ENCODE results near the gene TTC9C. TPM values are rescaled to one million over a fixed set of nuclear protein-coding genes. Genes with fewer than 3 reads are reported as not detected.

Gene TTC9C
- total and polyA plus RNA-seq, 7 experiments from 2014 or later, result 12.0 to 53.0 (median 29.3) TPM

DNA sequence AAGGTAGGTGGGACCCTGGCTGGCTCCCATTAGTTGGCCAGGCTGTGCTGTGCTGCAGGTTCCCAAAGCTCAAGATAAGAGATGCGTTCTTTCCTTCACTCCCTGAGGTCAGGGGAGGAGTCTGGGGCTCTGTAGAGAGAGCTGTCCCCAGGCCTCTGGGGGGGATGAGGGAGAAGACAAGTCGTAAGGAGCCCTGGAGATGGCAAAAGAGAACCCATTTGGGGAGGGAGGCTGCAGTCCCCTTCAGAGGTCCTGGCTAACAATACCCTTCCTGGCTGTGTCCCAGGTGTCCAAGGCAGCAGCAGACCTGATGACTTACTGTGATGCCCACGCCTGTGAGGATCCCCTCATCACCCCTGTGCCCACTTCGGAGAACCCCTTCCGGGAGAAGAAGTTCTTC, 19.9 kb upstream of the TTC9C start:
- intact Hi-C loops (cut with micrococcal nuclease), result loop anchor here in 1 of 2 donors (5.0 kb wide), 1 partner anchor 964 kb away; the partner anchor contains the start of gene ATL3

DNA sequence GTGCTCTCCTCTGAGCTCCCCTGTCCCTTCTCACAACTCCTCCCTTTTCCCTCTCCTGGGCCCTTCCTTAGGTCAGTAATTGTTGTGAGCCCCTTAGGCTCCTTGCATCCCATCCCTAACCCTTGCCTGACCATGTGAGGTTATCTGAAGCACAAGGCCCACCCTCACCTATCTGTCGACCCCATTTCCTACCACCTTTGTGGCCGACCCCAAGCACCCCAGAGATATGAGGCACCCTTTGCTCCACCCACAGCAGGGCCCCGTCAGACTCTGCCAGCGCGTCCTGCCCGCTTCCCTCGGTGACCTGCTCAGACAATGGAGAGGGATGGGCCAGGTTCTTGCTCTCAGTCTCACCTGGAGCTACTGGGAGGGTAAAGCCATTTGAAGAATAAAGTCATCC, 19.5 kb upstream of the TTC9C start:
- Histone ChIP-seq H3K27me3 (ENCODE audit: control insufficient read depth in 2 of 2, insufficient read depth in 2 of 2, low read length in 2 of 2) (no peaks in the 10 kb centered on the region), H3K4me1 (ENCODE audit: control insufficient read depth in 2 of 2, insufficient read depth in 2 of 2, low read length in 2 of 2) (peaks cover 41 to 57% of the 10 kb centered on the region in 2 donors), H3K4me3 (ENCODE audit: low read length) (peak overlapping the region; percentile 77), H3K27ac (ENCODE audit: low read depth, low read length) (peak overlapping the region; percentile 84), H3K9me3 (ENCODE audit: control insufficient read depth in 2 of 3, low read length in 3 of 3) (no peaks in the 10 kb centered on the region), H3K36me3 (ENCODE audit: control insufficient read depth in 2 of 3, insufficient read depth in 3 of 3, low read length in 3 of 3) (peaks cover 0 to 14% (median 0%) of the 10 kb centered on the region in 3 experiments)
- CTCF ChIA-PET, result interaction anchor here (1.3 to 1.4 kb wide), 3 partner anchors 19 to 117 kb away, joined by 3 to 6 read pairs (median 4); partner anchors contain the start of genes C11orf98, HNRNPUL2 and TUT1
- H3K4me1 Mint-ChIP-seq, result peaks cover 17 to 66% (median 62%) of the 10 kb centered on the region in 7 donors
- intact Hi-C loops (cut with micrococcal nuclease), result loop anchor here (1.0 to 5.0 kb wide), 24 partner anchors 19 to 964 kb away; partner anchors contain the start of genes GANAB (in 2 of the 2), HNRNPUL2 (in 2 of the 2), INTS5 (in 2 of the 2) and TAF6L (in 2 of the 2)
- ATAC-seq (peak; percentile 9), DNase-seq (peak in 3 of 9 donors; percentile 25 to 58 (median 45))
- no peaks in the 10 kb centered on the region for H3K27me3 Mint-ChIP-seq
- peaks cover 0 to 4% (median 0%) of the 10 kb centered on the region in 11 donors for H3K9me3 Mint-ChIP-seq
- peak overlapping the region; percentile 92 to 99 (median 96) for H3K4me3 Mint-ChIP-seq
- H3K27ac Mint-ChIP-seq, result peak overlapping the region; percentile 94 to 99 (median 97)
- POLR2A ChIA-PET, result interaction anchor here (0.6 to 13.6 kb wide), 38 partner anchors 8 to 1280 kb away, joined by 3 to 347 read pairs (median 7); partner anchors contain the start of genes C11orf98, CSKMT, EEF1G and GANAB
- peaks cover 0 to 30% (median 8%) of the 10 kb centered on the region in 5 donors for H3K36me3 Mint-ChIP-seq

More for the DNA sequence above, 19.9 kb upstream of the TTC9C start:
- no peak for ATAC-seq
- Mint-ChIP-seq H3K4me3 (peak overlapping the region; percentile 92 to 99 (median 96)), H3K36me3 (peaks cover 0 to 27% (median 8%) of the 10 kb centered on the region in 5 donors), H3K4me1 (peaks cover 17 to 63% (median 58%) of the 10 kb centered on the region in 7 donors), H3K9me3 (peaks cover 0 to 4% (median 0%) of the 10 kb centered on the region in 11 donors), H3K27ac (peak overlapping the region; percentile 94 to 99 (median 97)), H3K27me3 (no peaks in the 10 kb centered on the region)
- POLR2A ChIA-PET, result interaction anchor here (0.5 to 13.6 kb wide), 36 partner anchors 7 to 313 kb away, joined by 3 to 347 read pairs (median 7); partner anchors contain the start of genes C11orf98, CSKMT, EEF1G and GANAB
- CTCF ChIA-PET, result interaction anchor here (1.3 to 1.4 kb wide), 3 partner anchors 19 to 116 kb away, joined by 3 to 6 read pairs (median 4); partner anchors contain the start of genes C11orf98, HNRNPUL2 and TUT1
- peak overlapping the region; percentile 77 for H3K4me3 ChIP-seq (ENCODE audit: low read length)
- DNase-seq, result no peak
- H3K9me3 ChIP-seq (ENCODE audit: control insufficient read depth in 2 of 3, low read length in 3 of 3), result no peaks in the 10 kb centered on the region
- H3K27me3 ChIP-seq (ENCODE audit: control insufficient read depth in 2 of 2, insufficient read depth in 2 of 2, low read length in 2 of 2), result no peaks in the 10 kb centered on the region
- peaks cover 0 to 10% (median 0%) of the 10 kb centered on the region in 3 experiments for H3K36me3 ChIP-seq (ENCODE audit: control insufficient read depth in 2 of 3, insufficient read depth in 3 of 3, low read length in 3 of 3)
- peaks cover 41 to 57% of the 10 kb centered on the region in 2 donors for H3K4me1 ChIP-seq (ENCODE audit: control insufficient read depth in 2 of 2, insufficient read depth in 2 of 2, low read length in 2 of 2)
- H3K27ac ChIP-seq (ENCODE audit: low read depth, low read length), result peak overlapping the region; percentile 84

DNA sequence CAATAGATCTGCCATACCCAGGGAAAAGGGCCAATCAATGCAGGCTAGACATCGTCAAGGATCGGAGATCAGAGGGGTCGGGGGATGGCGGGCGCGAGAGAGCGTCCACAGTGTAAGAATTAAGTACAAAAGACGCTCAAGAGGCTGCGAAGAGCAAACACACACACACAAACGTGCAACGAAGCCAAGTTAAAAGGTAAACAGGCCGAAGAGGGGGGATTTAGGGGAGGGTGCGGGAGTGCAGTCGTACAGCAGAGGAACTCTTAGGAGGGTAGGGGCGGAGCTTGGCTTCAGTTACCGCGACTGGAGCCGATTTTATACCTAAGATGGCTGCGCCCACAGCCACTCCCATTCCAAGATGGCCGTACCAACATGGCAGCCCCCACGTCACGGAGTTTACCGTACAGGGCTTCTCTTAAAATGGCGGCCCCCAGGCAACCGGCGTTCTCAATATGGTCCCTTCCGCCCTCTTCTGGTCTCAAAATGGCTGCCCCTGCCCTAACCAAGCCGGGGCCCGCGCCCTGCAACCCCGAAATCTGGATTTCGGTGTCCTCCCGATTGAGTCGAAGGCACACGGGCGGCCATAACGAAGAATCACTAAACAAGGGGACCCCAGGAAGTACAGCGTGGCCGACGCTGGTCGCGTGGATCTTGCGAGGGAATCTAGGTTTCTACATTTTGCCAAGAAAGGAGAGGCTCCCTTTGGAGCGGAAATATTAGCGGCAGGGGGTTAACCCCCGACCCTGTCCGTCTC, 18.9 kb upstream of the TTC9C start:
- POLR2A ChIA-PET, result interaction anchor here (0.6 to 13.6 kb wide), 39 partner anchors 9 to 1281 kb away, joined by 3 to 347 read pairs (median 7); partner anchors contain the start of genes C11orf98, CSKMT, EEF1G and GANAB
- intact Hi-C loops (cut with micrococcal nuclease), result loop anchor here (1.0 to 5.0 kb wide), 24 partner anchors 18 to 963 kb away; partner anchors contain the start of genes GANAB (in 2 of the 2), HNRNPUL2 (in 2 of the 2), INTS5 (in 2 of the 2) and TAF6L (in 2 of the 2)
- peaks cover 3 to 34% (median 8%) of the 10 kb centered on the region in 5 donors for H3K36me3 Mint-ChIP-seq
- H3K4me3 ChIP-seq (ENCODE audit: low read length), result peak overlapping the region; percentile 77
- H3K36me3 ChIP-seq (ENCODE audit: control insufficient read depth in 2 of 3, insufficient read depth in 3 of 3, low read length in 3 of 3), result peaks cover 2 to 20% (median 2%) of the 10 kb centered on the region in 3 experiments
- peak overlapping the region; percentile 94 to 99 (median 97) for H3K27ac Mint-ChIP-seq
- peak overlapping the region; percentile 84 for H3K27ac ChIP-seq (ENCODE audit: low read depth, low read length)
- peaks cover 0 to 4% (median 0%) of the 10 kb centered on the region in 11 donors for H3K9me3 Mint-ChIP-seq
- no peaks in the 10 kb centered on the region for H3K27me3 ChIP-seq (ENCODE audit: control insufficient read depth in 2 of 2, insufficient read depth in 2 of 2, low read length in 2 of 2)
- no peaks in the 10 kb centered on the region for H3K27me3 Mint-ChIP-seq
- CTCF ChIA-PET, result interaction anchor here (1.0 to 1.4 kb wide), 3 partner anchors 18 to 118 kb away, joined by 3 to 6 read pairs (median 3); partner anchors contain the start of genes C11orf98 and HNRNPUL2
- H3K4me1 ChIP-seq (ENCODE audit: control insufficient read depth in 2 of 2, insufficient read depth in 2 of 2, low read length in 2 of 2), result peaks cover 41 to 57% of the 10 kb centered on the region in 2 donors
- H3K9me3 ChIP-seq (ENCODE audit: control insufficient read depth in 2 of 3, low read length in 3 of 3), result no peaks in the 10 kb centered on the region
- ATAC-seq, result peak; percentile 88
- peak; percentile 78 to 98 (median 97) for DNase-seq
- H3K4me1 Mint-ChIP-seq, result peaks cover 17 to 70% (median 64%) of the 10 kb centered on the region in 7 donors
- H3K4me3 Mint-ChIP-seq, result peak overlapping the region; percentile 92 to 99 (median 96)

DNA sequence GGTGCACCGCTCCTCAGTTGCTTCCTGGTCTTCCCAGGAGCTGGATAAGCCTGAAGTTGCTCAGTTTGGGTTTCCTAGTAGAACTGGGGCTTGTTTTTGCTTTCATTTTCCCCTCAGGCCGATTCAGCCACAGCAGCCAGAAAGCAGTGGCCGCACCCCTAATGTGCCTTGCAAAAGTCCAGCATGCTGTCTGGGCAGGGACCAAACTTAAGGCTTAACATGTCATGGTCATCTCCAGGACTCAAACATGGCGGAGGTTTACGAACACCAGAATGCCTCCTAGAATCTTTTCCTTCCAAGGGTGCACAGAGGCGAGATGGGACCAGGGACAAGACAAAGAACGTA, 18.3 kb upstream of the TTC9C start:
- H3K4me3 ChIP-seq (ENCODE audit: low read length), result peak overlapping the region; percentile 77
- ATAC-seq, result no peak
- intact Hi-C loops (cut with micrococcal nuclease), result no loop called here
- Mint-ChIP-seq H3K4me3 (peak overlapping the region; percentile 92 to 99 (median 96)), H3K36me3 (peaks cover 3 to 36% (median 8%) of the 10 kb centered on the region in 5 donors), H3K27me3 (no peaks in the 10 kb centered on the region), H3K9me3 (peaks cover 0 to 4% (median 0%) of the 10 kb centered on the region in 11 donors), H3K4me1 (peaks cover 17 to 74% (median 63%) of the 10 kb centered on the region in 7 donors), H3K27ac (peak overlapping the region; percentile 94 to 99 (median 97))
- peaks cover 6 to 24% (median 6%) of the 10 kb centered on the region in 3 experiments for H3K36me3 ChIP-seq (ENCODE audit: control insufficient read depth in 2 of 3, insufficient read depth in 3 of 3, low read length in 3 of 3)
- H3K9me3 ChIP-seq (ENCODE audit: control insufficient read depth in 2 of 3, low read length in 3 of 3), result no peaks in the 10 kb centered on the region
- DNase-seq, result peak in 2 of 9 donors; percentile 18 to 38
- H3K27ac ChIP-seq (ENCODE audit: low read depth, low read length), result peak overlapping the region; percentile 84
- H3K27me3 ChIP-seq (ENCODE audit: control insufficient read depth in 2 of 2, insufficient read depth in 2 of 2, low read length in 2 of 2), result no peaks in the 10 kb centered on the region
- POLR2A ChIA-PET, result interaction anchor here (1.0 to 13.6 kb wide), 26 partner anchors 13 to 1281 kb away, joined by 3 to 347 read pairs (median 10); partner anchors contain the start of genes C11orf98, CSKMT, EEF1G and HNRNPUL2
- CTCF ChIA-PET, result interaction anchor here (1.0 to 1.6 kb wide), 4 partner anchors 17 to 118 kb away, joined by 3 to 6 read pairs (median 4); partner anchors contain the start of genes C11orf98 and HNRNPUL2
- peaks cover 41 to 57% of the 10 kb centered on the region in 2 donors for H3K4me1 ChIP-seq (ENCODE audit: control insufficient read depth in 2 of 2, insufficient read depth in 2 of 2, low read length in 2 of 2)

GRCh38 chr11:62712276-62712812, 15.9 kb upstream of the TTC9C start:
- Histone ChIP-seq H3K9me3 (ENCODE audit: control insufficient read depth in 2 of 3, low read length in 3 of 3) (no peaks in the 10 kb centered on the region), H3K27ac (ENCODE audit: low read depth, low read length) (no peak overlapping the region), H3K4me1 (ENCODE audit: control insufficient read depth in 2 of 2, insufficient read depth in 2 of 2, low read length in 2 of 2) (peaks cover 24 to 37% of the 10 kb centered on the region in 2 donors), H3K27me3 (ENCODE audit: control insufficient read depth in 2 of 2, insufficient read depth in 2 of 2, low read length in 2 of 2) (no peaks in the 10 kb centered on the region), H3K36me3 (ENCODE audit: control insufficient read depth in 2 of 3, insufficient read depth in 3 of 3, low read length in 3 of 3) (peaks cover 23 to 47% (median 25%) of the 10 kb centered on the region in 3 experiments), H3K4me3 (ENCODE audit: low read length) (no peak overlapping the region)
- DNase-seq (no peak), ATAC-seq (no peak)
- peaks cover 7 to 78% (median 57%) of the 10 kb centered on the region in 7 donors for H3K4me1 Mint-ChIP-seq
- ChIA-PET CTCF (interaction anchor here (0.6 kb wide), 1 partner anchor 57 kb away, joined by 3 read pairs; no protein-coding TSS in a partner anchor), POLR2A (interaction anchor here (0.6 to 13.6 kb wide), 5 partner anchors 11 to 135 kb away, joined by 3 to 347 read pairs (median 3); partner anchors contain the start of genes C11orf98, CSKMT, HNRNPUL2 and STX5)
- peaks cover 8 to 53% (median 26%) of the 10 kb centered on the region in 5 donors for H3K36me3 Mint-ChIP-seq
- no peaks in the 10 kb centered on the region for H3K27me3 Mint-ChIP-seq
- H3K4me3 Mint-ChIP-seq, result peak overlapping the region in 5 of 10 donors; percentile 13 to 76 (median 42)
- H3K27ac Mint-ChIP-seq, result peak overlapping the region; percentile 51 to 94 (median 72)
- peaks cover 0 to 4% (median 0%) of the 10 kb centered on the region in 11 donors for H3K9me3 Mint-ChIP-seq
- intact Hi-C loops (cut with micrococcal nuclease), result no loop called here

Measured in naive thymus-derived CD4-positive, alpha-beta T cell (primary cell).